ENCODE data around the gene TSPAN4.

TSPAN4 gene

DNA sequence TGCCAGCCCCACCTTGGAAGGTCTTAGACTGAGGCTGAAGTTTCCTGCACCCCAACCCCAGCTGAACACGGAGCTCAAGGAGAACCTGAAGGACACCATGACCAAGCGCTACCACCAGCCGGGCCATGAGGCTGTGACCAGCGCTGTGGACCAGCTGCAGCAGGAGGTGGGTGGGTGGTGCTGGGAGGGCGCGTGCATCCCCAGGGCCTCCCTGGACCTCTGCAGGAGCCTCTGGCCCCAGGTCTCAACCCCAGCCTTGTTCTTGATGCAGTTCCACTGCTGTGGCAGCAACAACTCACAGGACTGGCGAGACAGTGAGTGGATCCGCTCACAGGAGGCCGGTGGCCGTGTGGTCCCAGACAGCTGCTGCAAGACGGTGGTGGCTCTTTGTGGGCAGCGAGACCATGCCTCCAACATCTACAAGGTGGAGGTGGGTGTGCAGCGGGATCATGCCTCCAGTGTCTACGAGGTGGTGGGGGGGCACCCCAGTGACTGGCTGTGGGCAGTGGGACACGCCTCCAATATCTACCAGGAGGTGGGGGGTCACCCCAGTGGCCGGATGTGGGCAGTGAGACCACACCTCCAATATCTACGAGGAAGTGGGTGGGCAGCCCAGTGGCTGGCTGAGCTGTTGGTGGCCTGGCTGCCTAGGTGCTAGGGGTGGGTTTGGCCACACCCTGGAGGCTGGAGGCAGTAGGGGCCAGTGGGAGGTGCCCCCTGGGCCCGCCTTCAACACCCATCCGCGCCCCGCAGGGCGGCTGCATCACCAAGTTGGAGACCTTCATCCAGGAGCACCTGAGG is 5.3 kb upstream of the TSPAN4 start:
- DNase-seq = no peak

DNA sequence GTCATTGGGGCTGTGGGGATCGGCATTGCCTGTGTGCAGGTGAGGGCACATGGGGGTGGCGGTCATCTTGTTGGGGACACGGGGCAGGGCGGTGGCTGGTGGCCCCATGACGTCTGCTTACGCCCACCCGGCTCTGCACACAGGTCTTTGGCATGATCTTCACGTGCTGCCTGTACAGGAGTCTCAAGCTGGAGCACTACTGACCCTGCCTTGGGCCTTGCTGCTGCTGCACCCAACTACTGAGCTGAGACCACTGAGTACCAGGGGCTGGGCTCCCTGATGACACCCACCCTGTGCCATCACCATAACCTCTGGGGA is 4.7 kb upstream of the TSPAN4 start:
- no peak for DNase-seq

DNA sequence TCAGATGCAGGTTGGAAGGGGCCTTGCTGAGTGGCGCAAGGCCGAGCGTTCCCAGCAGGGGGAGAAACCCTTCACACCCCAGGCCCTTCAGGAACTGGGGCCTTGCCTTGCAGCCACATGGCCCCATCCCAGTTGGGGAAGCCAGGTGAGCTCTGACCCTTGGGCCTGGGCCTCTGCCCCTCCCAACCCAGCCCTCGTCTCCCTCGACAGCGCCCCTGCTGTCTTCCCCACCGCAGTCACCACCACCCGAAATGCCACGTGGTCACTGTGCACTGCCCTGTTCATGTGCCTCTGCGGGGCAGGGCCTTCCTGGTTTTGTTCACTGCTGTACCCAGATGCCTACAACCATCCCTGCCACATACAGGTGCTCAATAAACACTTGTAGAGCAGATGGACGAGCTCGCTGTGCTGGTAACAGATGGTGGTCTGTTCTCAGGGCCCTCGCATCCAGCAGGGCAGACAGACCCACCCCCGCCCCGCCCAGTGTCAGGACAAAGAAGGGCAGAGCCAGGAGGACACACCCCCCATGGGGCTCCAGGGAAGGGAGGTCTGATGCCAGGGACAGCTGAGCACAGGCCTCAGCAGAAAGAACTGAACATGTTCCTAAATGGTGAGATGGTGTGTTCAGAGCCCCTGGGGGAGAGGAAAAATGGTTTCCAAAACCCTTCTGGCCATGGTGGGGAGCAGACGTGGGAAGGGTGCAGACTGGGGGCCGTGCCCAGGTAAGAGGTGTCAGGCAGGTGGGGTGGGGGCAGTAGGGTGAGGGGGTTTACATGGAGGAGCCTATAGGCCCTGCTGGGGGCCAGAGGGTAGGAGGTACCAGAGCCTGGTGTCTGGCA is 4.0 kb upstream of the TSPAN4 start:
- DNase-seq = no peak

DNA sequence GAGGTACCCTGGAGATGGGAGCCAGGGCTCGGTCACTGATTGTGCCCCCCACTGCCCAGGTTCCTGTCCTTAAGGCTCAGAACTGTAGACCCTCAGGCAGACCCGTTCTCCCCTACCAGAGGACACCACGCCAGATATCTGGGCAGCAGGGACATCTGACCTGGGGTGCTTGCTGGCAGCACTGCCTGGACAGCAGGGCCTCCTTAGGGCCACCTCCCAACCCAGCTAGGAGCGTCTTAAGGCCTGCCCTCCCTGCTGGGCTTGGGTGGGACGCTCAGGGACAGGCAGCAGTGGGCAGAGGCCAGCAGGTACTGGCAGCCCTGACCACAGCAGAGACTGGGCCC is 3.4 kb upstream of the TSPAN4 start:
- no peak for DNase-seq

DNA sequence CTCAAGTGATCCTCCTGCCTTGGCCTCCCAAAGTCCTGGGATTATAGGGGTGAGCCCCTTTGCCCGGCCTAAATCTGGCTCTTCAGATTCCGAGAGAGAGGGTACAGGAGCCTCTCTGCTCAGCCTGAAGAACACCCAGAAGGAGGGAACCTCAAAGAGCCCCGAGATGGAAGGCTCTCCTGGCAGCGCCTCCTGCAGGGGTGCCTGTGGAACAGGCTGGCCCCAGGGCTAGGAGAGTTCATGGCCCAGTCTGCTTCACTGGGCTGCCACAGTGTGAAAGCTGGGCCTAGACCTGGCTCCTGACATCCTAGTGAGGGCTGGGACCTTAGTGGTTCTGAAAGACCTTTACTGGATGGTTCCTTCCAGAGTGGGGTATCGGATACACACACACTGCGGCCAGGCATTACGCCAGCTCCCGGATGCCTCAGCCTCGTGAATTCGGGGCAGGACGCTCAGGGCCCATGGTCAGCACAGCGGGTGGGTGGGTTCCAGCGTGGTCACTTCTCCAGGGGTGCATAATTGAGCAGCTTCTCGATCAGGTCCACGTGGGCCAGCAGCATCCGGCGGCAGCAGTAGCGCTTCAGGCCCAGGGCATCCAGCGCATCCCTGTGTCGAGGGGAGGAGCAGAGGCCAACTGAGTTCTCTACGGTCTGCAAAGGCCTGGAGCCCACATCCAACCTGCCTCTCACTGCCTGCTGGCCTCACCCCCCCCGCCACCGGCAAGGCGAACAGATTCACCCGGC is 2.6 kb upstream of the TSPAN4 start:
- DNase-seq = no peak

DNA sequence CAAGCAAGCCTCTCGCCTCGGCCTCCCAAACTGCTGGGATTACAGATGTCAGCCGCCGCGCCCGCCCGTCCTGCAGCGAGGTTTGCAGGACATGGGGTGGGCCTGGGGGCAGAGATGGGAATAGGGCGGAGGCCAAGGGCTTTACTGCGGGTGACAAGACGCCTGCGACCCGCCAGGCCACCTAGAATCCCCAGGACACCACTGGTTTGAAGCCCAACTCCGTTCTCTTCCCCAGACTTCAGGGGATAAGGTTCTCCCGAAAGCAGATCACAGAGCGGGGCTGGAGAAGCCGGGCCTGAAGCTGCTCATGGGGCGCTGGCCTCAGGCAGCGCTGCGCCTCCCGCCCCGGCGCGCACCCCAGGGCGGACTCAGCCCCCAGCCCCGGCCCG is 677 bp upstream of the TSPAN4 start:
- no peak for DNase-seq

DNA sequence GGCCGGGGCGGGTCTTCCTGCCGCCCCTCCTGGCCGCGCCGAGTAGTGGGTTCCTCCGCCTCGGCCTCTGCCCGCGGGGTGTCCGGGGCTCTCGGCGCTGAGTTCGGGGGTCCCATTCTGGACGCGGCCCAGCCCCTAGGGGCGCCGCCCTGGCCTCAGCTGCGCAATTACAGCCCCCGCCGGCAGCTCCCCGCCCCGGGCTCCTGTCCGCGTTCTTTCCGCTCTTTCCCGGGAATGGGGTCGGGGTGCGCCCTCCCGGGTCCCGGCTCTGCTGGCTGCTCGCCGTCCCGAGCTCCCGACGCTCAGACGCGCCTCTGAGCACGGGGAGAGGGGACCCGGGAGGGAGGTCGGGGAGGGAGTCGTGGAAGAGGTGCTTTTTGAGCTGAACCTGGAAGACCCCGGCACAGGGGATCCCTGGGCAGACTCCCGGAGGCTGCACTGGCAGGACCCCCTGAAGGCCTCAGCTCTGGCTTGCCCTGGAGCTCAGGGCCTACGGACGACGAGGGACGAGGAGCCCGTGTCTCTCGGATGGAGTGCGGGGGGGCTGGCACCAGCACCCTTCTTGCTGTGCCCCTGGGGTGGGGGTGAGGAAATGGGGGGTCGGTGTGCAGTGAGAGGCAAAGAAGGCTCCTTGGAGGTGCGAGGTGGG is 558 bp downstream of the TSPAN4 start:
- DNase-seq = no peak

DNA sequence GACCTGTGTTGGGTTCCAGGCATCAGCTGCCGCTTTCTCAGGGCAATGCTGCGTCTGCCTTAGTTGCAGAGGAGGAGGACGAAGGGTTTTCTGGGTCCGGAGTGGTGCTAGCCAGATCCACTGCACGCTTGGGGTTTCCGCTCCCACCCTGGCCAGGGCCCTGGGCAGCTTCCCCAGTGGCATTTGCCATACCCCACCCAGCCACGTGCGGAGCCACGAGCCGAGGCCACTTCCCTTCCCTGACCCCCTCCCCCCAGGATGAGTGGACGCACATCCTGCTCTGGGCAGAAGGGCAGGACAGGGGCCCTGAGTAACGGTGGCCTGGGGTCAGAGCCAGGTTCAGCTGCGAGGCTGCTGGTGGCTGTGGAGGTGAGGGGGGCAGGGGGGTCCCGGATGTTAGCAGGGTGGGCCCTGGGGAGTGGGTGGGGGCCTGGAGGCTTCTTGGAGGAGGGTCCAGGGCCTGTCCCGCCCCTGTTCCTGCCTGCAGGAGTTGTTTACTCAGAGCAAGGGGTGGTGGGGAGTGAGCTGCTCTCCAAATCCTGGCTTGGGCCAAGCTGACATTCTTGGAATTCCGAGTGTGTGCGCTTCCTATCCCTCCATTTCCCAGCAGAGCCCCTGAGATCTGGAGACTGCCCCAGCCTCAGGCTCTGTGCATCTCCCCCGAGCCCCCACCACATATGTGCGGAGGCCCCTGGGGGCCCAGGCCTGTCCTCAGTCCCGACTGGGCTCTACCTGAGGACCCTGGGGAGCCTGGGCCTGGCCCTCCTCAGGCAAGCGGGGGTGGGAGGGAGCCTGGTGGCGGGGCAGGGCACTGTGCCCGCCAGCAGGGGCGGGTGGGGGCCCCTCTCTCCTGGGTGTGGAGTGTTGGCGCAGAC is 1.4 kb downstream of the TSPAN4 start:
- DNase-seq = no peak

DNA sequence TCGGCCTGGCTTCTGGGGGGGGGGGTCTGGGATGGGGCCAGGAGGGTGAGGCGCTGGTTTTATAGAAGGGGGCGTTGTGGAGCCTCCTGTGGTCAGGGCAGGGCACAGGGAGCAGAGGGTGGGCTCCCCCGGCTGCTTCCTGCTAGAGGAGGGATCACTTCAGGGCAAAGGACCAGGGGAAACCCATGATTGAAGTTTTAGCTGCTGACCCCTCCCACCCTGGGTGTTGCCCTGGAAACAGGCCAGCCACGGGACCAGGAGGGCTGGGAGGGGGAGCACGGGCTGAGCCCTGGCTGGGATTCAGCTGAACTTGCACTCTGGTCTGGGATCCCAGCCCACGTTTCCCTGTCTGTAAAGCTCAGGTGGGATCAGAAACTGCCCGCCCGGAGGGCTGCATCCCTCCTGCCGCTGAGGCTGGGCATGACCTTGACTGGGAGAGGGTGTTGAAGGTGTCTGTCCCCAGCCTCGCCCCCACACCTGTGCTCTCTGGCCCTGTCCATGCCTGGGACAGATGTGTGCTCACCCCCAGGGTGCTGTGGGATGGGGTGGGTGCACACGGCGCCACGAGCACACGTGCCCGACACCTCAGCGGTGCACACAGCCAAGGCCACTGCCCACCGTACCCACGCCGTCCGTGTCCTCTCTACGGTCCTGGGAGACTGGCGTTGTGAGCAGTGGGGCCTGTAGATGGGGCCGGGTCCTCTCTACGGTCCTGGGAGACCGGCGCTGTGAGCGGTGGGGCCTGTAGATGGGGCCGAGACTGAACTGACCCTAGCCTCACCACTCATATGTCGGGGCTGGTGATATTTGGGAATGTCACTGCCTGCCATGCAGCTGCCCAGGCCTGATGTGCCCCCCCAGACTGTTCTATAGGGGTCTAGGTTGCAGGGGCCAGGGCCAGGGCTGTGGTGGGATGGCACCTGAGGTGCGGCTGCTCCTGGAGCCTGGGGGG is 2.3 kb downstream of the TSPAN4 start:
- DNase-seq = no peak

DNA sequence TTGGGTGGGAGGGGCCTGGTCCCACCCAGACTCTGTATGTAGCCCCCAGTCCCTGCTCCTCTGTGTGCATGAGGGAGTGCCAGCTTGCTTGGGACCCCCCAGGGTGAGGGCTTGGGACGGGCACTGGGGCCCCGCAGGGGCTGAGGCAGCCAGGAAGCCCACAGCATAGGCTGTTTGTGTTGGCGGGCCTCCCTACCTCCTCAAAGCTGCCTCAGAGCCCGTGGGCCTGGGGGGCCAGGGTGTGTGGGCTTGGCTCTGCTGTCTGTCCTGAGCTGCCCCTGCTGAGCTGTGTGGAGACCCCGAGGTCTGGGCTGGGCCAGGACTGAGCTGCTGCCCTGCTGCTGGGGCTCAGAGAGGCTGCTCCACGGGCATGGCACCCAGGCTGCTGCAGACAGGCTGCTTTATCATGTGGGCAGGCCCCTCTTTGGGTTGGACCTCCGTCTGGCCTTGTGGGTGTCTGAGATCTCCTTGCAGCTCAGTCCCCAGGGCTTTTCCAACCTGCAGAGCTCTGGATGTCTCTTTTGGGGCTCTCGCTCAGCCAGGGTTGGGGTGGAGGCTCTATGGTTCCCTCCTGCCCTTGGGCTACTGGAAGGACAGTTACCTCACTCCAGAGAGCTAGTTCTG is 3.3 kb downstream of the TSPAN4 start:
- no peak for DNase-seq

DNA sequence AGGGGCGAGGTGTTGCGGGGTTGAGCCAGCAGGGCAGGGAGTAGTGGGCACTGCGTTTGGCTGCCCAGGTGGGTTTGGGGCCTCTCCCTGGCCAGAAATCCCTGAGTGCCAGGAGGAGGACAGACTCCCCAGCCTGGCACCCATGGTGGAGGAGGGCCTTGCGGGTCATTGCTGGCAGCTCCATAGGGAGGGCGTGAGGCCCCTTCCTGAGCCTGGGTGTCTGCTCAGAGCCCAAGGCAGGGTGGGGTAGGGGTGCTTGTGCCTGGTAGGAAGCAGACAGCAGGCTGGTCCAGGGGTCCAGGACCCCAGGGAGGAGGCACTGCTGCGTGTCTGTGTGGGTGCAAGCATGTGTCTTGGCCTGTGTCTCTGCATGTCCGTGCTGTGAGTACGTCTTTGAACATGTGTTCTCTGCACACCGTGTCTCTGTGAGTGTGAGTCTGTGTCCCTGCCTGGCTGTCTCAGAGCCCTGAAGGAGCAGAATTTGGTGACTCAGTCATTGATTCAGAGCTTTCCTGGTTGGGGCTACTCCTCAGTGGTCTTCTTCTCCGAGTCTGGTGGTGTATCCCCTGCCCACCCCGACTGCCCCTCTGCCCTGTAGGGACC is 3.9 kb downstream of the TSPAN4 start:
- DNase-seq = no peak

DNA sequence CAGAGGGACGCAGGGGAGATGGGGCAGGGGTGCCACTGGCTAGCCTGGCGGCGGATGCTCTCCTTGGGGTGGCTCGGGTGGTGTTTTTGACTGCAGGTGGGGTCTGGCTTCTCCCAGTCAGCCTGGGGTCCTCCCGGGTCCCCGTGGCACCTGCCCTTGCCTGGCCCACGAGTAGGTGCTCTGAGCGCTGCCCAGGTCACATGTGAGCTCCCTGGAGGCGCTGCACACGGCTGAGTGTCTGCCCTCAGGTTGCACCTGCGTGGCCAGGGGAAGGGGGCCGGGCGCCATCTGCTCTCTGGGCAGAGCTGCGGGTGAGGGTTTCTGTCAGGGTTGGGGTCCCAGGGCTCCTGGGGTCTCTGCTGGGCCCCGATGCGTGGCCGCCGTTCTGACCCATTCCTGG is 5.2 kb downstream of the TSPAN4 start:
- DNase-seq = no peak

DNA sequence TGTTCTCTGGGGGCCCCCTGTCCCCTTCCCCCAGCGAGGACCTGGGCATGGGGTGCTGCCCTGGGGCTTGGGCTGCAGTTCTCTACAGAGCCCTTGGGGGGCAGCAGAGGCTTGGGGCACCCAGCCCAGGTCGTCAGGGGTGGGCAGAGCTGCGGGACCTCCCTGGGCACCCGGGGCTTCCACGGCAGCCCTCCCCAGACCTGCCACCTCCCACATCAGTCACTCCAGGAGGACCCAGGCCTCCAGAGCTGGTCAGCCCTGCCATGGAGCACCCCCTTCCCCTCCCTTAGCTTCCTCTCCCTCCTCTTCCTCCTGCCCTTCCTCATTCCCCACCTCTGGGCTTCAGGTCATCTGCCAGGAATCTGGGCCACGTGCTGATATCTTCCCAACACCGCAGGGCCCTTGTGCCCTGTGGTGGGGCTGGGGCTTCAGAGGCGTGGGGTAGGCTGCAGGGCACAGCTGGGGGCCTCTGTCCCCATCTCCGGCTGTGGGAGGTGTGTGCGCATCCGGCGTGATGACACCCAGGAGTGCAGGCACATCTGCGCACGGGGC is 5.8 kb downstream of the TSPAN4 start:
- peak; percentile 74 for DNase-seq

DNA sequence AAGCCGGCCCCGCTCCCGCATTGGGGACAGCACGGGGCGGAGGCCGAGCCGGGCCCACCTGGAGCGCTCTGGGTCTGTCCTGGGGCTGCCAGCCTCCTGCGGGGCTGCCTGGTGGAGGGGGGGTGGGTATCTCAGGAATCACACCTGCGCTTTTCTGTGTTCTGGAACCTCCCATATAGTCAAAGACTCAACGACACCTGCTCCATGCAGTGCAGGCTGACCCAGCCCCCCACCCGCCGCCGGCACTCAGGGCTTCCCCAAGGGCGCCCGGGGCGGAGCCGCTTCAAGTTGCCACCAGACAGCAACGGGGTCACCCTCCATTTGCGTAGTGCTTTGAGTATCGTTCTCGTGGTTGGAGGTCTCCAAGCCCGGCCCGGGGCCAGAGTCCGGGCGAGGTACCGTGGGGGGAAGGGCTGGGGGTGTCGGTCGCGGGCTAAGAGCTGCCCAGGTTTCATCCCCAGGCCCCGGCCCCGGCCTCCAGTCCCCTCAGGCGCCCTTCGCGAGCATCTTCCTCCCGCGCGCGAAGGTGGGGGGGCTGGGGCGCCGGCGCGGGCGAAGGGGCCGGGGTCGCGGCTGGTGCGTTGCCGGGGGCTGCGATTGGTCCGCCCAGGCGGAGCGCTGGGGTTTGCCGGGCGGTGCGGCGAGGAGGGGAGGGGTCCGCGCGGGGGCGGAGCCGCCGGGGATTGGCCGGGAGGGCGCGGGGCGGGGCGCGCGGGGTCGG is 6.6 kb downstream of the TSPAN4 start:
- peak; percentile 46 for DNase-seq

DNA sequence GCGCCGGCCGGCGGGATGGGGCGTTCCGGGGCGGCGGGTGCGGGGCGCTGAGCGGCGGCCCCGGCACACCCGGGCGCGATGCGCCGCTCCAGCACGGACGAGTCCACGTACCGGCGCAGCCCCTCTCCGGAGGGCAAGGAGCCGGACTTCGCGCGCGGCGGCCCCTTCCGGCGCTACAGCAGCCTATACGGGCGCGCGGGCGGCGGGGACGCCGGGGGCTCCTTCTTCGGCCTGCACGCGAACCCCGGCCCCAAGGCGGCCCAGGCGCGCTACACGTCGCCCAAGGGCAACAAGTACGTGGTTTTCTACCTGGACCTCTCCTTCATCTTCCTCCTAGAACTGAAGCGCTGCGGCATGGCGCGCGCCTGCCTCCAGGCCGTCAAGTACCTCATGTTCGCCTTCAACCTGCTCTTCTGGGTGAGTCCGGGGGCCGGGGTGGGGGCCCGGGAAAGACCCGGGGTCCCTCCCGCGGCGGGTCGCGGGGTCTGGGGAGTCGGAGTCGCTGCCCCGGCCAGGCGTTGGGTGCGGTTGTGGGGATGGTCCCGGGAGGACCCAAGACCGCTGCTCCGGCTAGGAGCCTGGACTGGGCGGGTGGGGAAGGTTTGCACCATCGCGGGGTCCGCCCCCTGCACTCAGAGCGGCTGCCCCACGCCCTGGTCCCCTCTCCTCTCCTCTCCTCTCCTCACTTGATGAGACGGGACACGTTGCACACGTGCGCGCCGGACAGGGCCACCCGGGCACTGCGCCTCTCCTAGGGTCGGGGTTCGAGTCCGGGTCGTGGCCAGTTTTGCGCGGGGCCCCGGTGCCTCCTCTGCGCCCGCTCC is 7.5 kb downstream of the TSPAN4 start:
- no peak for DNase-seq

DNA sequence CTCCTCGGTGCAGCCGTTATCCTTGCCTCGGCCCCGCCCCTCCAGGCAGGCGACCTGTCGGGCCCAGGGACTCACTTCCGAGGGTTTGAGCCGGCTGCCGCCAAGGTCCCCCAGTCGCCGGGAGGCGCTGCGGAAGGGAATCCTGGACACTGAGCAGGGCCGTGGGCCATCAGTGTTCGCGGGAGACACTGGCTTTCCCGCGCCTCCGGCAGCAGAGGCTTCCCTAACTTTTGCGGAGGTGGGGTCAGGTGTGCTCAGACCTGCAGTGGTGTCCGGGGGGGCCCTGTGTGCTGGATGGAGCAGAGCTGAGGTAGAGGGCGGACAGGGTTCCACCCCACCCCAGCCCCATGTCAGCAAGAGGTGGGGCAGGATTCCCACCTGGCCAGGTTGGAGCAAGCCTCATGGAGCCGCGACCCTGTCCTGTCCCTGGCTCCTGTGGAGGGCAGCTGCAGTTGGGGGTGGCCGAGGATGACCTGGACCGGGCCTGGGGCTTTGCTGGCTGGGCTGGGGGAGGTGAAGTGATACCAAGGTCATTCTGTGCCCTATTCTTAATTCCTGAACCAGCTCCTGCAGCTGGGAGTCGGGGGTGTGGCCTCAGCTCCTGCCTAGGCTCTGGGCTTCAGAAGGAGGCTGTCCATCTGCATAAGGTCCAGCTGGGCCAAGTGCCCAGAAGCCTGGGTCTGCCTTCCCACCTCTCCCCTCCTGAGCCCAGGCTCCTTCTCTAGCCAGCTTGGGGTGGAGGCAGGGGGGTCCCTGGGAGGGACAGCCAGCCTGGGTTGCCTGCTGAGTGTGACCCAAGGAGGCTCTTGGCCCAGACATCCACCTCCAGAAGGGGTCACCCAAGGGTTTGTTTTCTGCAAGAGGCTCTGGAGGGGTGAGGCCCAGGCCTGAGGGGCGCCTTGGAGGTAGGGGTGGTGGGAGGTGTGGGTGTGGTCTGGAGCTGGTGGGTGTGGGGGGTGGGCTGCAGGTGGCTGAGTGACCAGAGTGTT is 8.4 kb downstream of the TSPAN4 start:
- no peak for DNase-seq

DNA sequence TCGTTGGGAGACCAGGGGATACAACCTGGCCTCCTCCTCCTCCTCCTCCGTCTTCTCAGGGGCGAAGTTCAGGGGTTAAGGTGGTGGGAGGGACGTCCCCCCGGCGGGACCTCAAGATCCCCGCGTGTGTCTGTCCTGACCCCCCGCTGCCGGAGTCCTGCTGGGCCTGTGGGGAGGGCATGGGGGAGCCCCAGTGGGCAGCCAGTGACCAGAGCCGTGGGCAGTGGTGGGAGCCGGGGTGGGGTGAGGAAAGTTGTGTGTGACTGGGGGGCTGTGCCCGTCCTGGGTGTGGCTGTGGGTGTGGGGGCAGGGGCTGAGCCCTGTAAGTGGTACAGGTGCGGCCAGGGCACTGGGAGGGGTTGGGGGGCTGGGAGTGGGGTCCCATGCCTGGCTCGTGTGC is 10.1 kb downstream of the TSPAN4 start:
- no peak for DNase-seq

Measured in activated naive CD4-positive, alpha-beta T cell treated with anti-CD3 and anti-CD28 coated beads, Interleukin-2, amount 50 U/mL, for 16 hours (primary cell).